Eye (tissue), 1 donor: ENCODE measurements around the gene OR56A1.
"Not testable (repeated sequence)": the region's sequence is repeated elsewhere in the genome, so short reads cannot be mapped to it uniquely, and the experiment has no call there.

ENCODE experiments used
- DNase-seq: peaks from one replicate; pipeline ENCODE4 v3.0.0-alpha.2; 2015

Gene OR56A1

GRCh38 chr11:6030708-6031405, at the start of gene OR56A1:
OR56A1 (minus strand) TSS chr11:6030758; CDS start chr11:6027692, 3,066 bp downstream.
- DNase-seq, result no peak

GRCh38 chr11:6079463-6079862, 48.9 kb upstream of the OR56A1 start:
- DNase-seq, result no peak

- no peak for DNase-seq
Observed at GRCh38 chr11:6077723-6078122, 47.2 kb upstream of the OR56A1 start.

GRCh38 chr11:6076443-6076842, 45.9 kb upstream of the OR56A1 start:
- not testable (repeated sequence) for DNase-seq

GRCh38 chr11:6067502-6067901, 36.9 kb upstream of the OR56A1 start:
- no peak for DNase-seq

- DNase-seq, result no peak
Observed at GRCh38 chr11:6062691-6063358, 32.3 kb upstream of the OR56A1 start.

GRCh38 chr11:6061475-6061874, 30.9 kb upstream of the OR56A1 start:
- DNase-seq, result no peak

GRCh38 chr11:6057452-6057851, 26.9 kb upstream of the OR56A1 start:
- no peak for DNase-seq

- no peak for DNase-seq
Observed at GRCh38 chr11:6055569-6055968, 25.0 kb upstream of the OR56A1 start.

GRCh38 chr11:6052374-6052773, 21.8 kb upstream of the OR56A1 start:
- DNase-seq, result no peak

- no peak for DNase-seq
Observed at GRCh38 chr11:6040874-6041273, 10.3 kb upstream of the OR56A1 start.

- DNase-seq, result no peak
Observed at GRCh38 chr11:6027501-6027900, 3.1 kb downstream of the OR56A1 start.

- no peak for DNase-seq
Observed at GRCh38 chr11:6025056-6025455, 5.5 kb downstream of the OR56A1 start.

- peak; percentile 63 for DNase-seq
Observed at GRCh38 chr11:6022956-6023355, 7.6 kb downstream of the OR56A1 start.

- no peak for DNase-seq
Observed at GRCh38 chr11:6013042-6013441, 17.5 kb downstream of the OR56A1 start.

- no peak for DNase-seq
Observed at GRCh38 chr11:6012035-6012668, 18.4 kb downstream of the OR56A1 start.

GRCh38 chr11:6006846-6007245, 23.7 kb downstream of the OR56A1 start, which contains the start of gene OR56A4:
OR56A4 (minus strand) TSS chr11:6006946; CDS start chr11:6002992, 3,954 bp downstream.
- DNase-seq, result no peak

- no peak for DNase-seq
Observed at GRCh38 chr11:6006395-6006794, 24.2 kb downstream of the OR56A1 start.

GRCh38 chr11:6002202-6002699, 28.3 kb downstream of the OR56A1 start:
- DNase-seq, result no peak

- DNase-seq, result no peak
Observed at GRCh38 chr11:5994791-5995190, 35.8 kb downstream of the OR56A1 start.

GRCh38 chr11:5992604-5993251, 37.8 kb downstream of the OR56A1 start:
- DNase-seq, result peak; percentile 11

GRCh38 chr11:5992150-5992549, 38.4 kb downstream of the OR56A1 start:
- DNase-seq, result no peak

GRCh38 chr11:5989203-5989602, 41.4 kb downstream of the OR56A1 start:
- no peak for DNase-seq
